Neural crest cell (in vitro differentiated cells): ENCODE measurements around the gene SRSF10. TPM values are rescaled to one million over a fixed set of nuclear protein-coding genes. Genes with fewer than 3 reads are reported as not detected.

Experiments
- DNase-seq: peaks from one replicate; pipeline ENCODE4 v3.0.0; 2021; ENCODE audit warnings: low read depth, mixed read lengths, low spot score
- H3K27ac Mint-ChIP-seq: one replicate; pipeline ENCODE4 v1.8.0; 2021; ENCODE audit warnings: mild to moderate bottlenecking, mixed read lengths; ENCODE audit not compliant: unreplicated experiment
- H3K27me3 Mint-ChIP-seq: 2 replicates; pipeline ENCODE4 v1.8.0; 2021; ENCODE audit warnings: low read depth, mild to moderate bottlenecking, mixed read lengths
- H3K36me3 Mint-ChIP-seq: 2 replicates; pipeline ENCODE4 v1.8.0; 2021; ENCODE audit warnings: low read depth, mild to moderate bottlenecking, mixed read lengths
- H3K4me1 Mint-ChIP-seq: 2 replicates; pipeline ENCODE4 v1.8.0; 2021; ENCODE audit warnings: mixed read lengths
- H3K4me3 Mint-ChIP-seq: one replicate; pipeline ENCODE4 v1.8.0; 2021; ENCODE audit warnings: mild to moderate bottlenecking, mixed read lengths
- H3K9me3 Mint-ChIP-seq: 2 replicates; pipeline ENCODE4 v1.8.0; 2021; ENCODE audit warnings: mixed read lengths
- CTCF ChIP-seq: fragments of 200-600 bp; sonication (generic); conservative IDR thresholded peaks from 2 replicates; pipeline ENCODE4 v1.5.0; 2021; ENCODE audit warnings: antibody characterized with exemption, mild to moderate bottlenecking
- total RNA-seq: library from RNA; stranded (reverse); gene quantifications from 2 replicates; pipeline ENCODE4 v1.2.1, GENCODE V29; 2021

SRSF10 gene
- total RNA-seq, 1 donor from 2014 or later: 228 TPM

GRCh38 chr1:23928789-23929188 lies 51.3 kb downstream of the SRSF10 start:
- DNase-seq: no peak
- TF ChIP-seq CTCF: no peak
- no peaks in the 10 kb centered on the region for H3K36me3 Mint-ChIP-seq
- H3K9me3 Mint-ChIP-seq: no peaks in the 10 kb centered on the region
- no peak overlapping the region for H3K4me3 Mint-ChIP-seq
- no peaks in the 10 kb centered on the region for H3K4me1 Mint-ChIP-seq
- H3K27ac Mint-ChIP-seq: no peak overlapping the region
- H3K27me3 Mint-ChIP-seq: peaks cover 13% of the 10 kb centered on the region

GRCh38 chr1:23927097-23927496 lies 53.0 kb downstream of the SRSF10 start:
- H3K9me3 Mint-ChIP-seq: no peaks in the 10 kb centered on the region
- H3K36me3 Mint-ChIP-seq: no peaks in the 10 kb centered on the region
- no peak overlapping the region for H3K4me3 Mint-ChIP-seq
- TF ChIP-seq CTCF: no peak
- H3K4me1 Mint-ChIP-seq: no peaks in the 10 kb centered on the region
- H3K27me3 Mint-ChIP-seq: peaks cover 11% of the 10 kb centered on the region
- no peak for DNase-seq
- H3K27ac Mint-ChIP-seq: no peak overlapping the region

GRCh38 chr1:23925279-23925678 lies 54.8 kb downstream of the SRSF10 start:
- Mint-ChIP-seq H3K4me1 (no peaks in the 10 kb centered on the region), H3K4me3 (no peak overlapping the region), H3K9me3 (no peaks in the 10 kb centered on the region), H3K27me3 (peaks cover 5% of the 10 kb centered on the region), H3K27ac (no peak overlapping the region), H3K36me3 (no peaks in the 10 kb centered on the region)
- no peak for TF ChIP-seq CTCF
- no peak for DNase-seq

- Mint-ChIP-seq H3K27me3 (peaks cover 5% of the 10 kb centered on the region), H3K9me3 (no peaks in the 10 kb centered on the region), H3K4me3 (no peak overlapping the region), H3K4me1 (no peaks in the 10 kb centered on the region), H3K27ac (no peak overlapping the region), H3K36me3 (no peaks in the 10 kb centered on the region)
- no peak for TF ChIP-seq CTCF
- DNase-seq: no peak
Observed at GRCh38 chr1:23924601-23925000, 55.5 kb downstream of the SRSF10 start.

- no peak overlapping the region for H3K27ac Mint-ChIP-seq
- peaks cover 3% of the 10 kb centered on the region for H3K27me3 Mint-ChIP-seq
- H3K9me3 Mint-ChIP-seq: no peaks in the 10 kb centered on the region
Observed at GRCh38 chr1:23923592-23924499, 56.3 kb downstream of the SRSF10 start.

More at GRCh38 chr1:23923592-23924499, 56.3 kb downstream of the SRSF10 start:
- no peaks in the 10 kb centered on the region for H3K4me1 Mint-ChIP-seq
- H3K4me3 Mint-ChIP-seq: no peak overlapping the region
- TF ChIP-seq CTCF: no peak
- no peak for DNase-seq
- H3K36me3 Mint-ChIP-seq: no peaks in the 10 kb centered on the region
